Smooth muscle cell (in vitro differentiated cells): ENCODE measurements around the gene AQP12B. TPM values are rescaled to one million over a fixed set of nuclear protein-coding genes. Genes with fewer than 3 reads are reported as not detected.

Experiments used
- DNase-seq: peaks from one replicate; lab custom pipeline; 2025; ENCODE audit not compliant: unreplicated experiment; lab: John Stamatoyannopoulos, UW
- H2AFZ ChIP-seq: fragments of 200-600 bp; sonication (generic); 2 replicates; pipeline ENCODE4 v1.6.0; 2016; ENCODE audit warnings: antibody characterized with exemption, low read depth, mild to moderate bottlenecking
- H3F3A ChIP-seq: fragments of 200-600 bp; sonication (generic); 2 replicates; pipeline ENCODE4 v1.6.0; 2017; ENCODE audit warnings: antibody characterized with exemption, low read depth
- H3K27ac ChIP-seq: fragments of 200-600 bp; sonication (generic); 2 replicates; pipeline ENCODE4 v1.5.1; 2016; ENCODE audit warnings: low read depth, mild to moderate bottlenecking
- H3K27me3 ChIP-seq: fragments of 200-600 bp; sonication (generic); 2 replicates; pipeline ENCODE4 v1.6.1; 2016; ENCODE audit warnings: low read depth, mild to moderate bottlenecking
- H3K36me3 ChIP-seq: fragments of 200-600 bp; sonication (generic); 2 replicates; pipeline ENCODE4 v1.5.1; 2016; ENCODE audit warnings: low read depth
- H3K4me1 ChIP-seq: fragments of 200-600 bp; sonication (generic); 2 replicates; pipeline ENCODE4 v1.5.1; 2016; ENCODE audit warnings: low read depth
- H3K4me2 ChIP-seq: fragments of 200-600 bp; sonication (generic); 2 replicates; pipeline ENCODE4 v1.6.0; 2016; ENCODE audit warnings: mild to moderate bottlenecking
- H3K4me3 ChIP-seq: fragments of 200-600 bp; sonication (generic); 2 replicates; pipeline ENCODE4 v1.5.1; 2016; ENCODE audit warnings: mild to moderate bottlenecking
- H3K79me2 ChIP-seq: fragments of 200-600 bp; sonication (generic); 2 replicates; pipeline ENCODE4 v1.6.0; 2016; ENCODE audit warnings: low read depth, mild to moderate bottlenecking
- H3K9ac ChIP-seq: fragments of 200-600 bp; sonication (generic); 2 replicates; pipeline ENCODE4 v1.6.0; 2016; ENCODE audit warnings: low read depth
- H3K9me3 ChIP-seq: fragments of 200-600 bp; sonication (generic); replicated peaks from 2 replicates; pipeline ENCODE4 v1.5.1; 2016; ENCODE audit warnings: low read depth
- H4K20me1 ChIP-seq: fragments of 200-600 bp; sonication (generic); 2 replicates; pipeline ENCODE4 v1.6.0; 2016; ENCODE audit warnings: low read depth
- CTCF ChIP-seq: fragments of 200-600 bp; sonication (generic); IDR thresholded peaks from 2 replicates; pipeline ENCODE4 v1.5.1; 2017; ENCODE audit warnings: borderline replicate concordance, mild to moderate bottlenecking, antibody characterized with exemption; ENCODE audit not compliant: insufficient read depth, poor library complexity, severe bottlenecking
- WGBS: methylation state at CpG from one replicate; pipeline ENCODE4 v1.1.7; 2016; ENCODE audit warnings: low lambda C conversion rate; 5-methylcytosine and 5-hydroxymethylcytosine counted together
- polyA plus RNA-seq: library from polyadenylated mRNA; unstranded; fragments of >200 nt; fragmentation: Nextera tagmentation; extraction: Ambion mirVana; gene quantifications from 2 replicates; pipeline ENCODE4 v1.2.1, GENCODE V29; 2016
- total RNA-seq: library from RNA; depleted of rRNA; stranded (reverse); fragments of >200 nt; gene quantifications from 2 replicates; pipeline ENCODE4 v1.2.3, GENCODE V29; 2014

Gene AQP12B
- total and polyA plus RNA-seq, 2 experiments from 2014 or later = not detected

- Histone ChIP-seq H3K4me2 (no peak overlapping the region), H3K4me3 (no peak overlapping the region), H3K27me3 (no peaks in the 10 kb centered on the region), H3K9ac (no peak overlapping the region), H2AFZ (no peak overlapping the region), H3K36me3 (no peaks in the 10 kb centered on the region), H3K9me3 (no peaks in the 10 kb centered on the region), H3F3A (no peaks in the 10 kb centered on the region), H3K4me1 (no peaks in the 10 kb centered on the region), H4K20me1 (no peaks in the 10 kb centered on the region), H3K27ac (no peak overlapping the region), H3K79me2 (no peaks in the 10 kb centered on the region)
- WGBS = 84% methylated on average over 20 of the region's 20 CpGs
- DNase-seq = no peak
- TF ChIP-seq CTCF = no peak
Observed at GRCh38 chr2:240628808-240629618, 53.7 kb downstream of the AQP12B start.

DNA sequence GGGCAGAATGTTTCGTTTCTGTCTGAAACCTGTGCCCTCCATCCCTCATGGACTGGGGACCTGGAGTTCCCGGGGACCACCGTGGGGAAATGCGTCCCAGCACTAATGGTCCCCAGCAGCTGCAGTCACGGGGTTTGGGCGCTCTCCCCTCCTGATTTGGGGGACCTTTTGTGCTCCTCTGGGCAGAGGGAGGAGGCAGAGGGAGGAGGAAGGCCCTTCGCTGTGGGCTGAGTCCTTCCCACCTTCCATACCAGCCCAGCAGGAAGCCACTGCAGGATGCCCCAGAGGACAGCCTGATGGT lies 54.2 kb downstream of the AQP12B start:
- Histone ChIP-seq H3K9me3 (no peaks in the 10 kb centered on the region), H3K4me2 (no peak overlapping the region), H4K20me1 (no peaks in the 10 kb centered on the region), H3K27ac (no peak overlapping the region), H3K4me1 (no peaks in the 10 kb centered on the region), H3K79me2 (no peaks in the 10 kb centered on the region), H3K4me3 (no peak overlapping the region), H2AFZ (no peak overlapping the region), H3F3A (no peaks in the 10 kb centered on the region), H3K36me3 (no peaks in the 10 kb centered on the region), H3K27me3 (no peaks in the 10 kb centered on the region), H3K9ac (no peak overlapping the region)
- TF ChIP-seq CTCF = no peak
- no peak for DNase-seq
- 94% methylated on average over 7 of the region's 7 CpGs for WGBS

DNA sequence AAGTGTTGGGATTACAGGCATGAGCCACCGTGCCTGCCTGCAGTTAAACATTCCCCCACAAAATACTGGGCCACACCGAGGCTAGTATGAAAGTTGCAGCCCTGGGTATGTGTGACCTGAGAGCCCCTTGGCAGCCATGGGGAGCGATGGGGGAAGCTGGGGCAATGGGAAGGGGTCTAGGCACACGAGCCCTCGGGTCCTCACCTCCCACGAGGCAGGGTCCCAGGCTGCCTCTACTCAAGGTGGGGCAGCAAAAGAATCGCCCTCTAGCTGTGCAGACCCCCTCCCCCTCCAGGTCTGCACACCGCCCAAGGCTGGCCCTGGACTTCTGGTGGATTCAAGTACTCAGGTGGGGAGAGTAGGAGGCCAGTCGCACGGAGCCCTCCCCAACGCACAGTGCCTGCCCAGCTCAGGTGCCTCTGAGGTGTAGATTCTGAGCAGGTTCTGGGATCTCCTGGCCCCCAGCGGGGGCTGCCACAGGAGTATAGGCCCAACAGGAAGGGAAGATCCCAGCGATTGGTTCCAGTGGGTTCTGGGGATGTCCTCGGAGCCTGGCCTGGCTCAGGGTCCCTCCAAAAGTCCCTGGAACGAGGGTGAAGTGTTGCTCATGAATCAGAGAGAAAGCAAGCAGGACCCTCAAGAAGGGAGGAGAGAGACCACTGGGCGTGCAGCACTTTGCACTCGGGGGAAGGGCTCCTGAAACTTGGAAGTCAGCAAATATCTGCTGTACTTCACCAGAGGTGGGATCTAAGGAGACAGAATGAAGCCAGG lies 54.8 kb downstream of the AQP12B start:
- no peak overlapping the region for H3K4me2 ChIP-seq
- 94% methylated on average over 17 of the region's 17 CpGs for WGBS
- H3K4me3 ChIP-seq = no peak overlapping the region
- H3K36me3 ChIP-seq = no peaks in the 10 kb centered on the region
- H3K27ac ChIP-seq = no peak overlapping the region
- no peaks in the 10 kb centered on the region for H3K27me3 ChIP-seq
- H3F3A ChIP-seq = no peaks in the 10 kb centered on the region
- no peaks in the 10 kb centered on the region for H3K4me1 ChIP-seq
- no peak for TF ChIP-seq CTCF
- no peaks in the 10 kb centered on the region for H3K79me2 ChIP-seq
- no peak overlapping the region for H3K9ac ChIP-seq
- no peak for DNase-seq
- H3K9me3 ChIP-seq = no peaks in the 10 kb centered on the region
- H4K20me1 ChIP-seq = no peaks in the 10 kb centered on the region
- H2AFZ ChIP-seq = no peak overlapping the region
